GM19395 (cell line): ENCODE data around the gene DHRS3.
"Not testable (repeated sequence)": the region's sequence is repeated elsewhere in the genome, so short reads cannot be mapped to it uniquely, and the experiment has no call there.

Experiments used
- ATAC-seq: cut with Tn5 transposase; IDR thresholded peaks from one replicate; pipeline ENCODE4 v1.9.1; 2021; ENCODE audit warnings: mild to moderate bottlenecking, moderate library complexity; ENCODE audit not compliant: unreplicated experiment

The DHRS3 gene

GRCh38 chr1:12617901-12618660 lies at the start of gene DHRS3:
DHRS3 (minus strand) TSS chr1:12618210; CDS start chr1:12617348, 862 bp downstream.
- no peak for ATAC-seq

GRCh38 chr1:12666141-12666735 lies 48.2 kb upstream of the DHRS3 start:
- ATAC-seq: no peak

- ATAC-seq: no peak
Observed at GRCh38 chr1:12665511-12665910, 47.5 kb upstream of the DHRS3 start.

- ATAC-seq: no peak
Observed at GRCh38 chr1:12662556-12662955, 44.5 kb upstream of the DHRS3 start.

- ATAC-seq: no peak
Observed at GRCh38 chr1:12661606-12662219, 43.7 kb upstream of the DHRS3 start.

GRCh38 chr1:12658531-12659453 lies 40.8 kb upstream of the DHRS3 start:
- ATAC-seq: no peak

GRCh38 chr1:12657885-12658512 lies 40.0 kb upstream of the DHRS3 start:
- not testable (repeated sequence) for ATAC-seq

GRCh38 chr1:12657060-12657884 lies 39.3 kb upstream of the DHRS3 start:
- no peak for ATAC-seq

GRCh38 chr1:12656575-12656974 lies 38.6 kb upstream of the DHRS3 start:
- ATAC-seq: no peak

GRCh38 chr1:12654657-12655056 lies 36.6 kb upstream of the DHRS3 start:
- ATAC-seq: no peak

GRCh38 chr1:12654004-12654567 lies 36.1 kb upstream of the DHRS3 start:
- ATAC-seq: no peak

GRCh38 chr1:12649971-12650421 lies 32.0 kb upstream of the DHRS3 start:
- no peak for ATAC-seq

GRCh38 chr1:12648741-12649140 lies 30.7 kb upstream of the DHRS3 start:
- no peak for ATAC-seq

- not testable (repeated sequence) for ATAC-seq
Observed at GRCh38 chr1:12645401-12645800, 27.4 kb upstream of the DHRS3 start.

GRCh38 chr1:12644829-12645228 lies 26.8 kb upstream of the DHRS3 start:
- no peak for ATAC-seq

GRCh38 chr1:12644237-12644636 lies 26.2 kb upstream of the DHRS3 start:
- ATAC-seq: no peak

- no peak for ATAC-seq
Observed at GRCh38 chr1:12643785-12644184, 25.8 kb upstream of the DHRS3 start, which contains the start of gene AADACL4. AADACL4 (plus strand) TSS chr1:12644085; CDS start chr1:12644547, 462 bp downstream.

- no peak for ATAC-seq
Observed at GRCh38 chr1:12643079-12643478, 25.1 kb upstream of the DHRS3 start.

GRCh38 chr1:12640958-12641272 lies 22.9 kb upstream of the DHRS3 start:
- no peak for ATAC-seq
